RPMI7951 (cell line): ENCODE data around the gene TCF21. TPM values are rescaled to one million over a fixed set of nuclear protein-coding genes. Genes with fewer than 3 reads are reported as not detected.
A peak's percentile ranks its signal among the peaks of the same experiment; 100 is the strongest.

Experiments
- DNase-seq: peaks from one replicate; pipeline ENCODE4 v3.0.0-alpha.2; 2012; ENCODE audit warnings: low read depth
- total RNA-seq: library from RNA; depleted of rRNA; stranded (reverse); fragments of >200 nt; shearing (Covaris generic); gene quantifications from 2 replicates; pipeline ENCODE4 v1.2.3, GENCODE V29; 2014

Gene TCF21
- total RNA-seq, 1 experiment from 2014 or later, result not detected

DNA sequence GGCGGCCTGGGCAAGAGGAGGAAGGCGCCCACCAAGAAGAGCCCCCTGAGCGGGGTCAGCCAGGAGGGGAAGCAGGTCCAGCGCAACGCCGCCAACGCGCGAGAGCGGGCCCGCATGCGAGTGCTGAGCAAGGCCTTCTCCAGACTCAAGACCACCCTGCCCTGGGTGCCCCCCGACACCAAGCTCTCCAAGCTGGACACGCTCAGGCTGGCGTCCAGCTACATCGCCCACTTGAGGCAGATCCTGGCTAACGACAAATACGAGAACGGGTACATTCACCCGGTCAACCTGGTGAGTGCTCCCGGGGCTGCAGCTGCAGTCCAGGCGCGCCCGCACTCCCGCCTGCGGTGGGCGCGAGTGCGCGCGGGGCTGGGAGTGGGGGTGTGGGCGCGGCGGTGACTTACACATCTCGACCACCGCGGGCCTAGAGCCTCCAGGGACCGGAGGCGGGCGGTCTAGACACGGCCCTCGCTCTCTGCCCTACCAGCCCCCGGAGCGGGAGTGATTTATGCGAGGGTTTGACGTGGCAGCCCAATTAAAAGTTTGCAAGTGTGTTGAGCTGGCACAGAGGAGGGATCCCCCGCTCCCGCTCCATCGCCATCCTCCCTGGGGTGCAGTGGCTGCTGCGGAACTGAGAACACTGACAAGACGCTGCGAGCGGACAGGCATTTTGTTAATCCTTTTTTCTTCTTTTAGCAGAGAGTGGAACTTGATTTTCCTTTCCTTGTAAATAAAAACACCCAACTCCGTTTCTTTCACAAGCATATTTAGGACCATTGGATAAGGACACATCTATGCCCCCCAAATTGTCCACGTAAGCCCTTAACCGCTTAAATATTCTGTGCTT is 867 bp downstream of the TCF21 start:
- DNase-seq, result no peak

- DNase-seq, result no peak
These were observed 1.8 kb downstream of the TCF21 start for GRCh38 chr6:133890711-133891148.

GRCh38 chr6:133891149-133891926 is 2.4 kb downstream of the TCF21 start:
- DNase-seq, result no peak

DNA sequence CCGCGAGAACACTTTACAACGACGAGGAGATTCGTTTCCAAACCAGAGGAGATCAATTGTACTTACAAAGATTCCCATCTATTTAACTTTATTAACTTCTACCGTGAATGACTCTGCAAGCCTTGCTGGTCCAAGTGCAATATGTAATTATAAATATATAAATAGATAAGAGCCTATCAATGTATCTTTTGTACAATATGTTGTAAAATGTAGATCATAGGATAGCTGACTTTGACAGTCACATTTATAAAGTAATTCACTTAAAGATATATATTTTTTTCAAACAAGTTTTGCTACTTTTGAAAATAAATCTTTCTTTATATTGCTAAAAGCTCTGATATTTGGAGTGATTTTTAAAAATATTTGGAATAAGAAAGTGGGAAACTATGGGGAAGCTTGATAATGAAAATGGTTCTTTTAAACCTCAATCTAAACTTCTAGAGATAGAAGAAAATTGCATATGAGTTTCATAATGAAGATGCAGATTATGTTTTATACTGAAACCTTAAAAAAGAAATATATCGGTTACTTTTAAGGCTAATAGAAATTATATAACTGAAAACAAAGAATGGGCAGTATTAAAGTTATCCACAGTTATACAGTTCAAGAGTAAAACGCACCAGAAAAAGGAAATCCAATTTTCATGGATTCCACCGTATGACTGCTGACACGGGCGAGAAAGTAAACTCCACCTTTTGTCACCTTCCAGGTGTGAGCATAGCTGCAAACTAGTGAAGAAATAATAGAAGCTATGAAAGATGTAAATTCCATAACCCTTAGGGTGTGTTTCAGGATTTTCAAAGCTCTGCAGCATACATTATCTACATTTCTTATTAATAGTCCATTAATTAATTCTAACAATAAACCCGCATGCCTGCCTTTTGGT is 3.3 kb downstream of the TCF21 start:
- no peak for DNase-seq

GRCh38 chr6:133892813-133893691 is 4.1 kb downstream of the TCF21 start:
- DNase-seq, result no peak

GRCh38 chr6:133893946-133894345 is 5.0 kb downstream of the TCF21 start:
- DNase-seq, result no peak

GRCh38 chr6:133894369-133894768 is 5.5 kb downstream of the TCF21 start:
- DNase-seq, result no peak

DNA sequence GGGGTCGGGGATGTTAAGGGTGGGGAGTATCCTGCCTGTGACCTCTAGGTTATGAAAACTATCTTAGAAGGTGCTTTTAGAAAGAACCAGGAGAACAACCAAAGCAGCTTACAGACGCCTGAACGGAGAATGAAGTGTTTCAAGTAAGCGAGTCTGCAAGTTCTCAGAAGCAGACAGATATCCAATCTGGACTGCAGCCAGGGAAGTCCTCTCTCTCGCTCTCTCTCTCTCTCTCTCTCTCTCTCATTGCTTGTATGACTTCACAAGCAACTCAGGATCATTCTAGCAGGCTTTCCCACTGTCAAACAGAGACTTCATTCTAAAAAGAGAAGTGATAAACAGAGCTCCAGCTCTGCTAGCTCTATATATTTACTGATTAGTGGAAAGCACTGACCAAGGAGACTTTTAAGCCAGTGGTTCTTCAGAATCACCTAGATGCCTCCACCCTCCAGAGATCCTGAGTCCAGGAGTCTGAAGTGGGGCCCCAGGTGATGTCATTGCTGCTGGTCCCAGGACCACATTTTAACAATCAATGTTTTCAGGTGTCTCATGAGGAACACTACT is 6.0 kb downstream of the TCF21 start:
- no peak for DNase-seq

DNA sequence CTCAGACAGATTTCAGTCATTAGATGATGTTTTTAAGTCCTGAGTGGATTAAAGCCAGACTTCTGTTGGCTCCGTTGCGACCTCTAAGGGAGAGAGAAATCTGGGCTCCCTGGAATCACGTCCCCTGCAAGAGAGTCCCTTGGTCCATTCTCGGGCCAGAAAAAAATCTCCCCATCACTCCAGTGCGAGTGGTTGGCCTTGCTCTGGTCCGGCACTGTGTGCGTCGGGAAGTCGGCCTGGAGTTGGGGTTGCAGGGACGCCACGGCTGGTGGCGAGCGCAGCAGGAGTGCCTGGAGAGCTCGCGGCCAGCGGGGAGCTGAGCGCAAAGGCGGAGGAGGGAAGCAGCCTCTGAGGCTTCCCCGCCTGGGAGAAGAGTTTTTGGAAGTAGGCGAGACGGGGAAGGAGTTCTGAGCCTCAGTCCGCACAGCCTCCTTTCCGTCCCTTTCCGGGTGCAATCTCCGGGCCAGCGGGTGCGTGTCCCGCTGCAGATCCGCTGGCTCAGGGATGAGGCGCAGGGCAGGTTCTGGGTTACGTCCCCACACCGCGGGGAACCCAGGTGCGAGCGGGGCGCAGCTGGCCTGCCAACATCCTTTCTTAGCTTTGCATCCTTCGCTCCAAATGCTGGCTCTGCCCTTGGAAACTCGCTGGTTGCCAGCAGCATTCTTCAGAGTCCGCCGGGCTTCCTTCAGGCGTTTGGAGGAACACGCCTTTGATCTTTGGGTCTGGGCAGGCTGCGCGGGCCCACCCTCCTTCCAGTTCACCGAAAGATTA is 6.8 kb downstream of the TCF21 start:
- DNase-seq, result no peak

- no peak for DNase-seq
These were observed 7.4 kb downstream of the TCF21 start for GRCh38 chr6:133896344-133896721.

DNA sequence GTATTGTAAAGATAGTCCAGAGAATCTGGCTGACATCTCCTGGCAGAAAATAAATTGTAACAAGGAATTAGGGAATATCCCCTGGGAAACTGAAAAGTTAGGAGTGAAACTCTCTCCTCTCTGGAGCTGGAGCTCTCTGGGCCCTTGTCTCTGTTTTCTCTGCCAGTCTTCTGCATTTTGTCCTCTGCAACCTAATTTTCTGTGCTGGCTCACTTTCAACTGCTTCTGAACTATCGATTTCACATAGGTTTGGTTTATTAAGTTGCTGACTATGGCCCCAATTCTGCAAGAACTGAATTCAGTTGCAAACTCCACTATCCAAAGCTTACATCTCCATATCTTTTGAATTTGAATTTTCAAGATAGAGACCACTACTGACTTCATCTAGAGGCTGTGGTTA is 9.3 kb downstream of the TCF21 start:
- no peak for DNase-seq

- DNase-seq, result no peak
These were observed 10.6 kb downstream of the TCF21 start for GRCh38 chr6:133899556-133899955.

DNA sequence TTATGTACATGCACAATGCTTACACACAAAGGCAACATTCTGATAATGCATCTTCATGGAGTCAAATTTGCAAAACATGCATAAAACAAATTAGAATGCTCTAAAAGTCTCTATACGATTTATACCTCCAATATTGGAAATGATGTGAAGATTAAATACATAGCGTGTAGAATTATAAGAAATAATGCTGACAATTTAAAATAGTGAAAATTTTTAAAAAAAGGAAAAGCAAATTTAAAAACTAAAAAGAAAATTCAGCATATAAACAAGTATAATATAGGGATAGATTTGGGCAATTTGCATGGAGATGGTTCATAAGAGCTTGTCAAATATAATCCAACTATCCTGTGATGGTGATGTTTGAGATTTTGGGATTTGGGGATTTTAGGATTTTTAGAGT is 14.9 kb downstream of the TCF21 start:
- no peak for DNase-seq

GRCh38 chr6:133906050-133906449 is 17.1 kb downstream of the TCF21 start:
- no peak for DNase-seq

GRCh38 chr6:133916650-133917151 is 27.8 kb downstream of the TCF21 start:
- DNase-seq, result peak; percentile 76

- DNase-seq, result no peak
These were observed 28.9 kb downstream of the TCF21 start for GRCh38 chr6:133917781-133918180.

- DNase-seq, result peak; percentile 46
These were observed 29.5 kb downstream of the TCF21 start for GRCh38 chr6:133918208-133918930.

DNA sequence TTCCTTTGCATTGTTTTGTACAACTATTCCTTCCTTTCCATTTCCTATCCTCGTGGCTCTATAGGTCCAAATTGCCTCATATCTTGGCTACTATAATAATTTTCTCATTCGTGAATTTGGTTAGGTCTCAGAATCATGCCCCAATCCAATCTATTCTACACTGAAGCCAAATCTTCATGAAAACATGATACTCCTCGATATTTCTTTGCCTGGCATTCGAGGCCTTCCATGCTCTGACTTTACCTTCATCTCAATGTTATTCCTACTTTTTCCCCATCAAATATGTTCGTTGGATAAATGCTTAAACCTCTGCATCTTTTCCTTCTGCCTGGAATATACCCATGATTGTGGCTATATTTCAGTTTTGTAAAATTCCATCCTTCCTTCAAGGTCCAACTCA is 30.4 kb downstream of the TCF21 start:
- no peak for DNase-seq
